Anterior cingulate cortex (tissue), 58 donors: Measurements from ENCODE around the gene AFAP1.

Experiments used
- DNase-seq, 58 donors: peaks; one replicate each; lab custom pipeline; 2025; lab: John Stamatoyannopoulos, UW

Gene AFAP1

DNA sequence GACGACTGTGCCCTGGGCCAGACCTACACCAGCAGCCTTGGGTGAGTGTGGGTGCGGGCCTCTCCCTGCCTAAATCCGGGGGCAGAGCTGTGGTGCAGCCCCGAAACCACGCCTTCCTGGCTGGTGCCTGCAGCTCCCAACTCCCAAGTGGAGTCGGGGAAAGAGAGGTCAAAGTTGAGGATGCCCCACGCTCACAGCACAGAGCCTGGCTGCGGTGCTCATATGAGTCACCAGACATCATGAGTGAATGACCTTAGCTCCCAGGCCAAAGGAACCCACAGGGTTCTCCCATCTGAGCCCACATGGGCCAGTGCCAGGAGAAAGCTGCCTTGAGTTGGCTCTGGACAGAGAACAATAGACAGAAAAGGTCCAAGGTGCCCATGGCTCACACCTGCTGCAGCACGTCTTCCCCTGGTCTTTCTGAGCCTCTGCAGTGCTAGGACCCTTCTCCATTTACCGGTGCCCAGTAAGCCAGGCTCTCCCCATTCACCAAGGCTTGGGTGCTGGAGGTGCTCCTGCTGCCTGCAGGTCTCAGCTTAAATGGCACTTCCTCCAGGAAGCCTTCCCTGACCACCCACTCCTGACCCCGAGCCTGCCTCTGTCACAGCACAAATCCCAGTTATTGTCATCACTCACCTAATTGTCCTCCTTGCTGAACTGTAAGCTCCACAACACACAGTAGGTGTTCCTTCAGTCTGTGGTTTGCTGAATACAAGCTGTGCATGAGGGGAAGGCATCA lies 224.2 kb downstream of the AFAP1 start:
- no peak for DNase-seq

GRCh38 chr4:7714738-7715137 lies 224.9 kb downstream of the AFAP1 start:
- DNase-seq = no peak

GRCh38 chr4:7714176-7714575 lies 225.5 kb downstream of the AFAP1 start:
- no peak for DNase-seq

DNA sequence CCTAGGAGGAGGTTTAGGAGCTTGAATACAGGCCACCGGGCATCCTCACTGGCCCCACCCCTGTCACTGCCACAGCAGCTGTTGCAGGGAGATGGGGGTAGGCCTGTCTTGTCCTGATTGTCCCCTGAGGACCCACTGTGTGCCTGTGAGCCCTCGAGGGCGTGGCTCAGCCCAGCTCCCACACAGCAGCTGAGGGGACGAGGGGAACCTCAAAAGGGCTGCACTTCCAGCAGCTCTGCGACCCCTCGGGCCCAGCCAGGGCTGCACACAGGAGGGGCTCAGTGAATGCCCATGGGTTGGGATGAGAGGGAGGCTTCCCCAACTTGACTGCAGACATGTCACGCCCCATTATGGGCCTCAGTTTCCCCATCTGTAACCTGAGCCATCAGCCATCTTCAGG lies 225.9 kb downstream of the AFAP1 start:
- DNase-seq = no peak

GRCh38 chr4:7712021-7712671 lies 227.5 kb downstream of the AFAP1 start:
- DNase-seq = peak in 1 of 58 donors; percentile 11

DNA sequence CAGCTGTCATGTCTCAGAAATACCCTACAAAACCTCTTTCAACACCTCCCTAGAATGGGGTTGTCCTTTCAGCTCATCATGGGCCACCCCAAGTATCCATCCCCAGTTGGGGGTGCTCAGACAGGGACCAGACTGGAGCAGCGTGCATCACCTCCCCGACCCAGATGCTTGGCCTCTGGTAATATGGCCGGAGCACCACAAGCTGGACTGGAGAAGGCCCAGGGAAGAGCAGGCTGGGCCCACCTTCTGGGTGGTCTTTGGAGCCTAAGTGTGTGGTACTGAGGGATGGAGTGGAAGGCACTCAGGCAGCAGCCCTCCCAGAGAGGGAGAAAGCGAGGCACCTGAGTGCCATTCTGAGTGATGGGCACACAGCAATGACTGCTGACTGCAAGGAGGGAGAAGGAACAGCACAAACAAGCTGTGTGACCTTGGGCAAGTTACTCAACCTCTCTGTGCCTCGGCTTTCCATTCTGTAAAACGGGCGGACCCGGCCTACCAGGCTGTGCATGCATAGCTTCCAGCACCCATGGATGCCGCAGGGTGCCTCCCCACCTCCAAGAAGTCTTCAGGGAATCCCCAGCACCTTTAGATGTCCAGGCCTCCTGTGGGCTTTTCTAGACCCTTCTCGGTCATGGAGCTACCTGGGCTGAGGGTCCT lies 228.2 kb downstream of the AFAP1 start:
- no peak for DNase-seq

DNA sequence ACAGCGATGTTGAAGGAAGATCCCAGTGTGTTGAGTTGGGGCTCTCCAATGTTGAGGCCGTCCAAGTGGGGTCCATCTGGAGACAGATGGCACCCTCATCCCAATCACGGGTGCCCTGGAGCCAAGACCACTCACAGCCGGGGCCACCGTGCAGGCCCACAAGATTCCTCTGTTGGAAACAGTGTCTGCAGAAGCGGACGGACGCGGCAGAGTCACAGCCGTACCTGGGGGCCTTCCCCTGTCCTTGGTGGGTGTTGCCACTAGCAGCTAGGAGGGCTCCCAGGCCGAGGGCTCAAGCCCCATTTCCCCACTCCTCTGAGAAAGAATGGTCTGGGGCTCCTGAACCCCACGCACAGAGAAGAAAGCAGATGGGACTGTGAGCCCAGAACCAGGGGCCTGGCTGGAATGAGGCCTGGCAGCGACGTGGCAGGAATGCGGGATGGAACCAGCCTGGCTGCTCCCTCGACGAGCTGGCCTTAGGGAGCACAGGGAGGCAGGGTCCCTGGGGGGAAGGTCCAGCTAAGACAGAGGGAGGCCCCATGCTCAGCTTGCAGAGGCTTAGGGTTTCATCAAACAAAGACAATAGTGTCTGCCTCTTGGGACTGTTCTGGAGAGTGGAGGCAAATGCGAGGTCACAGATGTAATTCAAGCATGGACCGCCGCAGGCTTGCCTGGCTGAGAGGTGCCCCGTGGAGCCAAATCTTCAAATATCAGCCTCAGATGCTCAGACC lies 228.9 kb downstream of the AFAP1 start:
- DNase-seq = peak in 2 of 58 donors; percentile 2 to 15

DNA sequence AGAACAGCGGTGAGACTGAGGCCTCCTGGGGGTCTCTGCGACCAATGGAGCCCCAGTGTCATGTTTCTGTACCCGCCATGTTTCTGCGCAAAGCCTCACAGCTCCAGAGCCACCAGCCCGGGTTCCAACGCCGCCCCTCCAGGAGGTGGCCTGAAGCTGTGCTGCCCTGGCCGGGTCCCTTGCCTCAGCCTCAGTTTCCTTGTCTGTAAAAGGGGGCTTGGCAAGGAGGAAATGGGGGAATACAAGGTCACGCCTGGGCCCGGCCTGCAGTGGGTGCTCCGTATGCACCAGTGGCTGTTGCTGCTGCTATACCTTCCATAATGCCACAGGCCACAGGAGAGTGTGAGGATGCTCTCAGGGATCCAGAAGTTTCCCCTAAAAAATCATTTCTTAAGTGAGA lies 229.5 kb downstream of the AFAP1 start:
- no peak for DNase-seq

GRCh38 chr4:7709431-7709830 lies 230.2 kb downstream of the AFAP1 start:
- no peak for DNase-seq

- DNase-seq = no peak
Observed at GRCh38 chr4:7708981-7709380, 230.7 kb downstream of the AFAP1 start.
